Measurements from ENCODE around the gene EEPD1.
"Not testable (repeated sequence)": the region's sequence is repeated elsewhere in the genome, so short reads cannot be mapped to it uniquely, and the experiment has no call there.

The EEPD1 gene

DNA sequence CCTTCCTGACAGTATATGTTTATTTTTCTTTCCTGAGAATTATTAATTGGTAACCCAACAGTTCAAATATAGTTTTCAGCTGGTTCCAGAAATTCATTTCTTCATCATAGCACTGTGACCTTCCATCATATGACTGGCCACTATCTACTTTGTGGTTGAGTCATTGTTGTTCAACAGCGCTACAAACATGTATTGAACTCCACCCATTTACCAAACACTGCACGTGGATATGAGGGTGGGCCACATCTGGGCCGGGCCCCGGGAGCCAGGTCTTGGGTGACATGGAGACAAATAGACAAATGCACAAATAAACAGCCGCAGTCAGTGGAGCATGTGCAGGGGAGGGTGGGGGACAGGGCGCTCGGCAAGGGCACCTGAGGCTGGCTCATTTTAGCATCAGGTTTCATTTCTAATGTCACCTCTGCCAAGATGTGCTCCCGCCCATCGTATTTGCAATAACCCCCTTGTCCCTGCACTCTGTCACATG lies 24.0 kb upstream of the EEPD1 start:
- DNase-seq = no peak

DNA sequence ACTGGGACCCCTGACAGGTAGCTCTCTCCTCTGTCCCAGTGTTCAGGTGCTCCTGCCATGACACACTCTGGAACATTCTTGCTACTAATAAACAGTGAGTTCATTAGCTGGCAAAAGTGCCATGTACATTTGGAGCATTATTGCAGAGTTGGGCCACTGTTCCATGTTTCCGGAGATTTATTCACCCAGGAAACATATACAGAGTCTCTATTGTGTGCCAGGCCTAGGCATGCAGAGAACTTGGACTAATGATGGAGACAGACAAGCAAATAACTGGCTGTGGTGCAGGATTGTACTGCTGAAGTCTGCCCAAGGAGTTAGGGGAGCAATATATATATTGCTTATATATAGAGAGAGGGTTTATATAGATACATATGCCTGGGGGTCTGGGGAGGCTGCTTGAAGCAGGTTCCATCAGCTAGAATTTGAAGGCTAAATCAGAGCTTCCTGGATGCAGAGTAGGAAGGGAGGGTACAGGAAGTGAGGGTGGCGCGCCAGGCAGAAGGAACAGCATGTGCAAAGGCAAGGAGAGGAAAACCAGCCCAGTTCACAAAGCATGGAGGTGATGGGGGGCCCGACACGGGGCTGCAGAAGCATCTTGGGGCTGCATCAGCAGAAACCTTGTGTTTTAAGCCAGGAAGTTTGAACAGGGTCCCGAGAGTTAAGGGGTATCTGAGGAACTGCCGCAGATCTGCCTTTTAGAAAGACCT lies 22.7 kb upstream of the EEPD1 start:
- DNase-seq = no peak

GRCh38 chr7:36131026-36131425 lies 22.0 kb upstream of the EEPD1 start:
- DNase-seq = no peak

- DNase-seq = no peak
Measured at GRCh38 chr7:36131499-36131898, 21.6 kb upstream of the EEPD1 start.

DNA sequence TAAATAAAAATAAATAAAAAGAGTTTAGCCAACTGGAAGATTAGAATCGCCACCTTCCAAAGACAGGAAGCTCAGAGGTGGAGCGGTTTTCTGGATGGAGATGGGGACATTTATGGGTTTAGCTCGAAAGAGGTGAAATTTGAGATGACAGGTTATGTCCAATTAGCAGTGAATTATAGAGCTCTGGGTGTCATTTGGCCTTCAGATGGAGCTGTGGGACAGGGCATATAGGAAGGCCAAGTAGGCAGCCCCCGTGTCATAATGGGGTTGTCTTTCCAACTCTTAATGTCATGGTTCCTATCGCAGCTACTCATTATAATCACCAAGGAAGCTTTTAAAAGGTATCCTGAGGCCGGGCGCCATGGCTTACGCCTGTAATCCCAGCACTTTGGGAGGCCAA lies 21.0 kb upstream of the EEPD1 start:
- DNase-seq = no peak

DNA sequence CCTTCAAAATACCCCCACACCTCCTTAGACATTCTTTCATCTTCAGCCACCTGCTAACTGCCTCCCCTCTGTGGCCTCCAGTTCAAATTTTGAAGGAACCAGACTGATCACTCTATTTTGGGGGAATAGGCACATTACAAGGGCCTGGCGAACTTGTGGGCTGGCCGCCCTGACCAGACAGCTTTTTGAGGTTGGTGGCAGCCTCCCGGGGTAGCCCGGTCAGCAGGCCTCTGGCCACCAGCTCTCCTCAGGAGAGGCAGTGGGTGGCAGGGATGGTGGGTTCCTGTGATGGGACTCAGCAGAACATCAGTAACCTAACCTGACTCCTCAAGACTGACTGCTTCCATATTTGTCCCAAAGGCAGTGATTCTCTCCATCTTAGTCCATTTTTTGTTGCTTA lies 17.4 kb upstream of the EEPD1 start:
- DNase-seq = no peak

DNA sequence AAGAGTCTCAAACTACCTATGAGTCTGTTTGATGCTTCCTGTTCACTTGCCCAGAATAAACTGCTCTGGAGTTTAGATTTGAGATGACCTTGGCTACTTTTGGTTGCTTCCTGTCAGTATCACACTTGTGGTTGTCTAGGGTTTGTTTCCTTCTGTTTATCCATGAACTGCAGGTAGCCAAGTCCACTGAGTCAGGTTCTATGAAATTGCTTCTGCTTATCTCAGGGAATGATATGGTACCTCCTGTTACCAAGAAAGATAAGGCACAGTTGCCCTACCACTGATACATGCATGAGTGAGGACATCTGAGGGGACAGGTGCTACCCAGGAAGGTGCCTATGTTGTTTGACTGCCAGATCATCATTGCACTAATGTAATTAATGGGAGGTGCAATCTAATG lies 15.8 kb upstream of the EEPD1 start:
- no peak for DNase-seq

DNA sequence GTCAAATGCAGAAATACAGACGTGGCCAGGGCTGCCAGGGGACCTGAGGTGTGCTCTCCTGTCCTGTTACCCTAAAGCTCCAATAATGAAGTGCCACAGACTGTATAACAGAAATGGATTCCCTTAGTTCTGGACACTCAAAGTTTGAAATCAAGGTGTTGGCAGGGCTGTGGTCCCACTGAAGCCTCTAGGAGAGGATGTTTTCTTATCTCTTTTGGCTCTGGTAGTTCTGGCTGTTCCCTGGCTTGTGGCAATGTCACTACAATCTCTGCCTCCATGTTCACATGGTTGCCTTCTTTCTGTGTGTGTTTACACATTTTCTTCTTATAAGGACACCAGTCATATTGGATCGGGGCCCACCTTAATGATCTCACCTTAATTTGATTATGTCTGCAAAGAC lies 15.3 kb upstream of the EEPD1 start:
- no peak for DNase-seq

GRCh38 chr7:36138209-36138608 lies 14.8 kb upstream of the EEPD1 start:
- no peak for DNase-seq

GRCh38 chr7:36141351-36141750 lies 11.7 kb upstream of the EEPD1 start:
- no peak for DNase-seq

GRCh38 chr7:36141850-36142249 lies 11.2 kb upstream of the EEPD1 start:
- no peak for DNase-seq

GRCh38 chr7:36144189-36144588 lies 8.9 kb upstream of the EEPD1 start:
- DNase-seq = no peak

DNA sequence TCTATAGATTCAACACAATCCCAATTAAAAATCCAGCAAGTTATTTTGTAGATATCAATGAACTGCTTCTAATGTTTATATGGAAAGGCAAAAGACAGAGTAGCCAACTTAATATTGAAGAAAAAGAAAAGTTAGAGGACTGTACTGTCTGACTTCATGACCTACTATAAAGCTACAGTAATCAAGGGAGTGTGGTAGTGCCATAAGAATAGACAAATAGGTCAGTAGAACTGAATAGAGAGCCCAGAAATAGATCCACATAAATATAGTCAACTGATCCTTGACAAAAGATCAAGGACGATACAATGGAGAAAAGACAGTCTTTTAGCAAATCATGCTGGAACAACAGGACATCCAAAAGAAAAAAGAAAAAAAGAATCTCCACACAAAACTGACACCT lies 7.4 kb upstream of the EEPD1 start:
- DNase-seq = no peak

- DNase-seq = no peak
Measured at GRCh38 chr7:36147361-36147760, 5.7 kb upstream of the EEPD1 start.

- no peak for DNase-seq
Measured at GRCh38 chr7:36148422-36149065, 4.5 kb upstream of the EEPD1 start.

GRCh38 chr7:36149240-36149639 lies 3.8 kb upstream of the EEPD1 start:
- not testable (repeated sequence) for DNase-seq

- DNase-seq = no peak
Measured at GRCh38 chr7:36149694-36150452, 3.2 kb upstream of the EEPD1 start.

DNA sequence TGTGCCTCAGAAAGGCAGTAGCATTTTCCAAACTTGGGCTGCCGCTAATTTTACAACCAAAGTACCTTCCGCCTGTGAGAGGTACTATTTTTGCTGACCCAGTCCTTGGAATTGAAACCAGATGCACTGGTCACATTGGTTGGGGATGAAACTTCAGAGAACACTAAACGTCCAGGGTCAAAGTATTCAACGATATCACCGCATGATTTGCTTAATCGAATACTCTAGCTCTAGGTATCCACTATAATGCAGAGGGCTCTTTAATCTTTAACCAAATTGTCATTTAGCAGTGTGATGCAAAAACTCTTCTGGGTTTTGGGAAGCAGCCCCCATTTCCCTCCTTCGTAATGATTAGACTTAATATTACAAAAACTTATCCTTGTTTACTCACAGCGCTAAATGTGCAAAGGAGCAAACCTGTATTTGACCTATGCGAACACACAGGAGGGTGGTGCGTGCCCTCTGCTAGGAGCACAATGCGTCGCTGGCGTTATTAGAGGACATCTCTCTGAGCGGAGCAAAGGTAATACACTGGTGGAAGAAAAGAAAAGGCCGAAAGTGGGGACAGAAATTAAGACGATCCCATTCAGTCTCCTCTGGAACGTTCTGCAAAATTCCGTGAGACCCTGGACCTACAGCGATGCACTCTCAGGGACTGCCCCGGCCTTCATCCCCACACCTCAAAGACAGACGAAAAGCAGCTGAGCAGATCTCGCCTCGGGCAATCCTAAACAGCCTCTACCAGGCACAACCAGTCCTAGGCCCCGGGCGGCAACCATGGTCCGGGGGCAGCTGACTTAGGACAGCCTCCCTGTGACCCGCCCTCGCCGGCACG lies 916 bp upstream of the EEPD1 start:
- no peak for DNase-seq

GRCh38 chr7:36153571-36154097 lies 580 bp downstream of the EEPD1 start:
- peak; percentile 16 to 31 for DNase-seq

GRCh38 chr7:36154255-36155212 lies 1.5 kb downstream of the EEPD1 start:
- no peak for DNase-seq

- DNase-seq = no peak
Measured at GRCh38 chr7:36155811-36156361, 2.8 kb downstream of the EEPD1 start.

Measured in activated CD4-positive, alpha-beta T cell treated with anti-CD3 and anti-CD28 coated beads, Interleukin-2, amount 50 U/mL, for 48 hours (primary cell).